IMR-90 (cell line): Measurements from ENCODE around the gene CNP. TPM values are rescaled to one million over a fixed set of nuclear protein-coding genes. Genes with fewer than 3 reads are reported as not detected.

Experiments used
- ATAC-seq: fragments of 200-7000 bp; cut with Tn5 transposase; 2 replicates; pipeline ENCODE4 v1.9.1; 2020; ENCODE audit warnings: low read depth, mild to moderate bottlenecking, moderate library complexity
- BruUV-seq: library from RNA; stranded (reverse); fragments of 400-500 nt; replicated peaks from 2 replicates; lab custom pipeline; 2021; lab: Mats Ljungman, UMichigan
- CTCF ChIA-PET: fragments of 300-600 bp; formaldehyde crosslinking; extraction: SDS; loops from one replicate; lab custom pipeline; 2021; ENCODE audit warnings: antibody characterized with exemption; lab: Yijun Ruan, JAX
- POLR2A ChIA-PET: fragments of 300-600 bp; sonication (Branson Sonifier 250); formaldehyde crosslinking; loops from one replicate; lab custom pipeline; 2022; ENCODE audit warnings: antibody characterized with exemption; ENCODE audit not compliant: unreplicated experiment; lab: Charles Lee
- DNase-seq: peaks from one replicate; pipeline ENCODE4 v3.0.0; 2013
- H2AFZ ChIP-seq: replicated peaks from 2 replicates; pipeline ENCODE3; 2013; ENCODE audit warnings: low read length, mild to moderate bottlenecking; ENCODE audit not compliant: poor library complexity
- H2AK5ac ChIP-seq: 2 replicates; pipeline ENCODE4 v1.6.1; 2013; ENCODE audit warnings: low read depth, low read length, inconsistent platforms
- H2AK9ac ChIP-seq: replicated peaks from 2 replicates; pipeline ENCODE3; 2013; ENCODE audit warnings: mild to moderate bottlenecking, low read depth, low read length, moderate library complexity; ENCODE audit not compliant: poor library complexity
- H2BK120ac ChIP-seq: 2 replicates; pipeline ENCODE4 v1.6.1; 2013; ENCODE audit warnings: low read depth, low read length, inconsistent platforms
- H2BK15ac ChIP-seq: 3 replicates; pipeline ENCODE4 v1.6.1; 2013; ENCODE audit warnings: low read depth, low read length, inconsistent platforms
- H2BK20ac ChIP-seq: 2 replicates; pipeline ENCODE4 v1.6.1; 2013; ENCODE audit warnings: low read depth, mild to moderate bottlenecking, inconsistent platforms, low read length, moderate library complexity
- H2BK5ac ChIP-seq: 2 replicates; pipeline ENCODE4 v1.6.1; 2013; ENCODE audit warnings: mild to moderate bottlenecking, low read depth, low read length, inconsistent platforms; ENCODE audit not compliant: poor library complexity, severe bottlenecking
- H3K14ac ChIP-seq: replicated peaks from 2 replicates; pipeline ENCODE4 v1.6.1; 2013; ENCODE audit warnings: low read depth, low read length, inconsistent platforms
- H3K18ac ChIP-seq: 2 replicates; pipeline ENCODE4 v1.6.1; 2013; ENCODE audit warnings: low read depth, low read length, control low read depth
- H3K23ac ChIP-seq: 2 replicates; pipeline ENCODE4 v1.6.1; 2013; ENCODE audit warnings: low read depth, low read length, inconsistent platforms
- H3K27ac ChIP-seq: 2 replicates; pipeline ENCODE4 v1.5.1; 2013; ENCODE audit warnings: mild to moderate bottlenecking, control low read depth, low read length; ENCODE audit not compliant: insufficient read depth
- H3K27me3 ChIP-seq: 2 replicates; pipeline ENCODE4 v1.6.1; 2013; ENCODE audit warnings: low read length; ENCODE audit not compliant: control insufficient read depth, insufficient read depth
- H3K36me3 ChIP-seq: 2 replicates; pipeline ENCODE4 v1.6.1; 2013; ENCODE audit warnings: low read length, mixed read lengths; ENCODE audit not compliant: control insufficient read depth, insufficient read depth
- H3K4ac ChIP-seq: 2 replicates; pipeline ENCODE4 v1.6.1; 2013; ENCODE audit warnings: low read depth, low read length, inconsistent platforms
- H3K4me1 ChIP-seq: 2 replicates; pipeline ENCODE4 v1.6.1; 2013; ENCODE audit warnings: low read length, mixed read lengths; ENCODE audit not compliant: control insufficient read depth, insufficient read depth
- H3K4me2 ChIP-seq: 2 replicates; pipeline ENCODE4 v1.6.1; 2013; ENCODE audit warnings: low read depth, mild to moderate bottlenecking, control low read depth, low read length, moderate library complexity
- H3K4me3 ChIP-seq: 2 replicates; pipeline ENCODE4 v1.5.1; 2013; ENCODE audit warnings: low read depth, mild to moderate bottlenecking, control low read depth, low read length, moderate library complexity; ENCODE audit not compliant: insufficient read depth
- H3K56ac ChIP-seq: 2 replicates; pipeline ENCODE4 v1.6.1; 2013; ENCODE audit warnings: low read length, inconsistent platforms; ENCODE audit not compliant: insufficient read depth; ENCODE audit errors: extremely low read depth
- H3K79me1 ChIP-seq, 2 experiments: 2 replicates each; pipeline ENCODE4 v1.6.1; 2013; ENCODE audit warnings: low read length in 2 of 2, inconsistent platforms in 1 of 2, low read depth in 1 of 2
- H3K9ac ChIP-seq: 2 replicates; pipeline ENCODE4 v1.6.1; 2013; ENCODE audit warnings: low read depth, low read length, control low read depth
- H3K9me1 ChIP-seq: 2 replicates; pipeline ENCODE4 v1.6.1; 2013; ENCODE audit warnings: low read length, inconsistent platforms; ENCODE audit not compliant: insufficient read depth
- H3K9me3 ChIP-seq: 2 replicates; pipeline ENCODE4 v1.6.1; 2013; ENCODE audit warnings: low read length; ENCODE audit not compliant: control insufficient read depth, insufficient read depth
- H4K20me1 ChIP-seq: 2 replicates; pipeline ENCODE4 v1.6.1; 2013; ENCODE audit warnings: low read length, inconsistent platforms; ENCODE audit not compliant: insufficient read depth
- H4K5ac ChIP-seq: 2 replicates; pipeline ENCODE4 v1.6.1; 2013; ENCODE audit warnings: mild to moderate bottlenecking, low read depth, low read length, control low read depth
- H4K8ac ChIP-seq, 2 experiments: 2 replicates each; pipeline ENCODE4 v1.6.1; 2013; ENCODE audit warnings: low read depth in 2 of 2, low read length in 2 of 2, control low read depth in 1 of 2, inconsistent platforms in 1 of 2
- H4K91ac ChIP-seq: 2 replicates; pipeline ENCODE4 v1.6.1; 2013; ENCODE audit warnings: low read depth, low read length, inconsistent platforms; ENCODE audit not compliant: insufficient read depth
- BHLHE40 ChIP-seq: fragments of 150-350 bp; IDR thresholded peaks from 2 replicates; pipeline ENCODE4 v1.6.1; 2016; ENCODE audit warnings: mild to moderate bottlenecking, low read depth, low read length
- CEBPB ChIP-seq: IDR thresholded peaks from 2 replicates; pipeline ENCODE4 v1.6.1; 2012; ENCODE audit warnings: low read depth, low read length, improper control_type of control experiment
- CHD1 ChIP-seq: IDR thresholded peaks from 2 replicates; pipeline ENCODE4 v1.6.1; 2012; ENCODE audit warnings: low read depth, low read length, improper control_type of control experiment
- CTCF ChIP-seq: conservative IDR thresholded peaks from 2 replicates; pipeline ENCODE4 v1.5.1; 2012; ENCODE audit warnings: mild to moderate bottlenecking, low read depth, low read length, improper control_type of control experiment
- ELK1 ChIP-seq: fragments of 150-350 bp; IDR thresholded peaks from 2 replicates; pipeline ENCODE4 v1.6.1; 2016; ENCODE audit warnings: low read depth, mild to moderate bottlenecking, low read length, moderate library complexity, borderline replicate concordance
- MAFK ChIP-seq: IDR thresholded peaks from 2 replicates; pipeline ENCODE4 v1.6.1; 2012; ENCODE audit warnings: low read depth, low read length, improper control_type of control experiment
- MXI1 ChIP-seq: IDR thresholded peaks from 2 replicates; pipeline ENCODE4 v1.6.1; 2012; ENCODE audit warnings: low read depth, mild to moderate bottlenecking, low read length, moderate library complexity, borderline replicate concordance
- NFE2L2 ChIP-seq: fragments of 150-350 bp; IDR thresholded peaks from 2 replicates; pipeline ENCODE4 v1.6.1; 2016; ENCODE audit warnings: low read depth, mild to moderate bottlenecking, low read length
- POLR2A ChIP-seq: IDR thresholded peaks from 2 replicates; pipeline ENCODE4 v1.6.1; 2012; ENCODE audit warnings: mild to moderate bottlenecking, low read depth, low read length
- RAD21 ChIP-seq: IDR thresholded peaks from 2 replicates; pipeline ENCODE4 v1.6.1; 2012; ENCODE audit warnings: low read length, improper control_type of control experiment
- RCOR1 ChIP-seq: IDR thresholded peaks from 2 replicates; pipeline ENCODE4 v1.6.1; 2012; ENCODE audit warnings: mild to moderate bottlenecking, low read length, improper control_type of control experiment; ENCODE audit not compliant: insufficient replicate concordance
- RFX5 ChIP-seq: IDR thresholded peaks from 2 replicates; pipeline ENCODE4 v1.8.0; 2012; ENCODE audit warnings: low read depth, mild to moderate bottlenecking, low read length, moderate library complexity
- SMC3 ChIP-seq: fragments of 150-350 bp; IDR thresholded peaks from 2 replicates; pipeline ENCODE4 v1.6.1; 2016; ENCODE audit warnings: low read depth, mild to moderate bottlenecking, antibody characterized with exemption, low read length, moderate library complexity
- USF2 ChIP-seq: fragments of 150-350 bp; IDR thresholded peaks from 2 replicates; pipeline ENCODE4 v1.6.1; 2017; ENCODE audit warnings: mild to moderate bottlenecking, antibody characterized with exemption, low read length, low read depth
- WGBS, 2 experiments: methylation state at CpG; one replicate each; pipeline versions ENCODE4 v1.1.5 to v1.1.7; 2013; ENCODE audit warnings: missing lambda C conversion rate in 2 of 2; ENCODE audit not compliant: insufficient read length in 1 of 2; ENCODE audit errors: extremely low coverage in 2 of 2; 5-methylcytosine and 5-hydroxymethylcytosine counted together
- dilution Hi-C: fragments of 300-500 bp; cut with HindIII; formaldehyde crosslinking; loops from one replicate; pipeline ENCODE4 v1.14.3; 2018; ENCODE audit warnings: low sequenced_read_pairs; ENCODE audit not compliant: unreplicated experiment
- in situ Hi-C: fragments of 300-500 bp; cut with MboI; formaldehyde crosslinking; loops from 3 replicates; pipeline ENCODE4 v1.14.3; 2019; ENCODE audit warnings: low sequenced_read_pairs, inconsistent platforms, mixed read lengths
- intact Hi-C: fragments of 100-400 bp; cut with micrococcal nuclease; formaldehyde crosslinking; loops from 2 replicates; pipeline ENCODE4 v1.10.0; 2022
- polyA plus RNA-seq, 3 experiments: library from polyadenylated mRNA; depleted of rRNA; stranded (reverse); fragments of >200 nt; gene quantifications; 2 replicates each; pipeline ENCODE4 v1.2.3, GENCODE V29; 2012; ENCODE audit warnings: low replicate concordance in 1 of 3
- total RNA-seq: library from RNA; depleted of rRNA; stranded (reverse); fragments of >200 nt; gene quantifications from 2 replicates; pipeline ENCODE4 v1.2.3, GENCODE V29; 2012

The CNP gene
- total and polyA plus RNA-seq, 2 of the 4 experiments (the other 2 are of a cell fraction): 45.5 to 46.4 TPM

GRCh38 chr17:41973408-41973811, 6.8 kb downstream of the CNP start (continued):
- TF ChIP-seq SMC3: no peak
- TF ChIP-seq MXI1: no peak
- TF ChIP-seq NFE2L2: no peak
- no peak for TF ChIP-seq RAD21

- Histone ChIP-seq H4K8ac (no peak overlapping the region), H3K23ac (no peak overlapping the region), H3K4ac (no peak overlapping the region), H3K4me2 (no peak overlapping the region), H2BK5ac (no peak overlapping the region), H3K27me3 (no peaks in the 10 kb centered on the region), H3K18ac (no peak overlapping the region), H4K20me1 (peaks cover 48% of the 10 kb centered on the region), H2AK5ac (no peak overlapping the region), H4K5ac (no peak overlapping the region), H3K56ac (no peak overlapping the region), H2BK120ac (no peak overlapping the region), H2AK9ac (no peak overlapping the region), H4K91ac (no peak overlapping the region), H3K4me3 (no peak overlapping the region), H2AFZ (no peak overlapping the region), H3K79me1 (peaks cover 23 to 65% of the 10 kb centered on the region in 2 experiments), H2BK15ac (no peak overlapping the region), H3K27ac (no peak overlapping the region), H3K9me3 (no peaks in the 10 kb centered on the region), H3K36me3 (peaks cover 73% of the 10 kb centered on the region), H3K9me1 (peaks cover 5% of the 10 kb centered on the region; the same call in 1 of the 2 replicates), H3K14ac (no peak overlapping the region), H2BK20ac (no peak overlapping the region), H3K4me1 (no peaks in the 10 kb centered on the region; the same call in 1 of the 2 replicates), H3K9ac (no peak overlapping the region)
- no TSS peak for BruUV-seq
- DNase-seq (no peak), ATAC-seq (no peak)
- in situ Hi-C loops: no loop called here
- 100% methylated on average over 2 of the region's 6 CpGs; no CpG with 5 or more reads in 1 of the 2 experiments for WGBS, 2 experiments
- dilution Hi-C loops: no loop called here
- POLR2A ChIA-PET: no interaction called here
- CTCF ChIA-PET: no interaction called here
- intact Hi-C loops: no loop called here
- TF ChIP-seq MXI1: no peak
- TF ChIP-seq ELK1: no peak
- no peak for TF ChIP-seq NFE2L2
- TF ChIP-seq RAD21: no peak
- TF ChIP-seq CHD1: no peak
- TF ChIP-seq SMC3: no peak
- no peak for TF ChIP-seq BHLHE40
- no peak for TF ChIP-seq RCOR1
- no peak for TF ChIP-seq MAFK
- TF ChIP-seq CEBPB: no peak
- TF ChIP-seq POLR2A: no peak
- no peak for TF ChIP-seq RFX5
- TF ChIP-seq CTCF: no peak
- no peak for TF ChIP-seq USF2
Measured at GRCh38 chr17:41974031-41974430, 7.4 kb downstream of the CNP start.
